Measurements from ENCODE around the gene PLCB3. TPM values are rescaled to one million over a fixed set of nuclear protein-coding genes. Genes with fewer than 3 reads are reported as not detected.

Gene PLCB3
- total and polyA plus RNA-seq, 10 of the 15 experiments (the other 5 are each of a cell fraction or from before 2014, with no cell fraction given): 0.03 to 10.3 (median 3.3) TPM

DNA sequence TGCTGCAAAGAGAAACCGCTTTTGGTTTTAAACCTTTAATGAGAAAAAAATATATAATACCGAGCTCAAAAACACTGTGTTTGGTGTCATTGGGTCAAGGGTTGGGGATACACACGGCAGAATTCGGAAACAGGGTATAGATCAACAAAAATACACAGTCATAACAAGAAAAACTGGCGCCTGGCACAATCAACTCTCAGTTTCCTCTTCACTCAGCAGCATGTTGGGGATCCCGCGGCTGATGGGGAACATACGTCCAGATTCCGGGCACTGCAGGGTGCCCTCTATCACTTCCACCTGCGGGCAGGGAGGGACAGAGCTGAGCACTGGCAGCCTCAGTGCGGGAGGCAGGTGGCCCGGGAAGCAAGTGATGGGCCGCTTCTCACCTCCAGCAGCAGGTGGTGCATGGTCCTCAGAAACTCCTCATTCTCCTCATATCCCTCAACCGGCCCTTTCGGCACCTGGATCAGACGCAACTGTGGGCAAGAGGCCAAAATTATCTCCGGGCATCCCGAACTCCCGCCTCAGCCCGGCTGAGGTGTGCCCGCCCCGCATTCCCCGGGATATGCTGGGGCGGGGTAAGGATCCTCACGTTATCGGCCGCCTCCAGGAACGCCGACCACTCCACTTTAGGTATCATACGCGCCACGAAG is 65.5 kb downstream of the PLCB3 start (continued):
- TF ChIP-seq, protein P1, sequence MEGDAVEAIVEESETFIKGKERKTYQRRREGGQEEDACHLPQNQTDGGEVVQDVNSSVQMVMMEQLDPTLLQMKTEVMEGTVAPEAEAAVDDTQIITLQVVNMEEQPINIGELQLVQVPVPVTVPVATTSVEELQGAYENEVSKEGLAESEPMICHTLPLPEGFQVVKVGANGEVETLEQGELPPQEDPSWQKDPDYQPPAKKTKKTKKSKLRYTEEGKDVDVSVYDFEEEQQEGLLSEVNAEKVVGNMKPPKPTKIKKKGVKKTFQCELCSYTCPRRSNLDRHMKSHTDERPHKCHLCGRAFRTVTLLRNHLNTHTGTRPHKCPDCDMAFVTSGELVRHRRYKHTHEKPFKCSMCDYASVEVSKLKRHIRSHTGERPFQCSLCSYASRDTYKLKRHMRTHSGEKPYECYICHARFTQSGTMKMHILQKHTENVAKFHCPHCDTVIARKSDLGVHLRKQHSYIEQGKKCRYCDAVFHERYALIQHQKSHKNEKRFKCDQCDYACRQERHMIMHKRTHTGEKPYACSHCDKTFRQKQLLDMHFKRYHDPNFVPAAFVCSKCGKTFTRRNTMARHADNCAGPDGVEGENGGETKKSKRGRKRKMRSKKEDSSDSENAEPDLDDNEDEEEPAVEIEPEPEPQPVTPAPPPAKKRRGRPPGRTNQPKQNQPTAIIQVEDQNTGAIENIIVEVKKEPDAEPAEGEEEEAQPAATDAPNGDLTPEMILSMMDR (IDR thresholded peaks at IDR 0.05 in 2 of 3, conservative IDR thresholded peaks at IDR 0.05 in 1 of 3; ENCODE audit: control insufficient read depth in 2 of 3, extremely low read depth in 1 of 3, insufficient read depth in 1 of 3, low read depth in 3 of 3, low read length in 3 of 3): peak; percentile 25 to 32 (median 29); a peak in 3 of 6 replicates
- TF ChIP-seq RAD21 (IDR thresholded peaks at IDR 0.05; ENCODE audit: insufficient read depth, low read depth, low read length) (0 out of 2 replicates have a peak, but pooled peaks have one; percentile 16), SMARCA5 (IDR thresholded peaks at IDR 0.05) (0 out of 2 replicates have a peak, but pooled peaks have one; percentile 40), IRF4 (IDR thresholded peaks at IDR 0.05; ENCODE audit: low read depth, low read length) (0 out of 2 replicates have a peak, but pooled peaks have one; percentile 31), SPI1 (IDR thresholded peaks at IDR 0.05; ENCODE audit: borderline replicate concordance, insufficient read depth, low read depth, low read length) (no peak), TCF3 (IDR thresholded peaks at IDR 0.05; ENCODE audit: borderline replicate concordance, insufficient read depth, low read depth, low read length) (0 out of 2 replicates have a peak, but pooled peaks have one; percentile 6), ETV6 (conservative IDR thresholded peaks at IDR 0.05 in 1 of 2, IDR thresholded peaks at IDR 0.05 in 1 of 2; ENCODE audit: borderline replicate concordance in 1 of 2, low read depth in 1 of 2) (no peak), NBN (IDR thresholded peaks at IDR 0.05) (no peak; the same call in 1 of the 2 replicates), TCF12 (IDR thresholded peaks at IDR 0.05; ENCODE audit: low read depth, low read length) (0 out of 2 replicates have a peak, but pooled peaks have one; percentile 16)
